Peyer's patch (tissue), 4 donors: Measurements from ENCODE around the gene COL27A1. TPM values are rescaled to one million over a fixed set of nuclear protein-coding genes. Genes with fewer than 3 reads are reported as not detected.
"Not testable (repeated sequence)": the region's sequence is repeated elsewhere in the genome, so short reads cannot be mapped to it uniquely, and the experiment has no call there.

ENCODE experiments used
- DNase-seq, 3 donors: peaks; one replicate each; pipeline ENCODE4 v3.0.0-alpha.2; 2017 to 2019
- H3K27ac ChIP-seq, 4 donors: fragments of 200-600 bp; sonication (generic); one replicate each; pipeline ENCODE4 v1.5.1; 2016 to 2019
- H3K27me3 ChIP-seq, 2 donors: fragments of 200-600 bp; sonication (generic); one replicate each; pipeline ENCODE4 v1.5.1; 2019
- H3K36me3 ChIP-seq, 3 donors: fragments of 200-600 bp; sonication (generic); one replicate each; pipeline ENCODE4 v1.5.1; 2016 to 2019
- H3K4me1 ChIP-seq, 4 donors: fragments of 200-600 bp; sonication (generic); one replicate each; pipeline ENCODE4 v1.5.1; 2016 to 2019
- H3K4me3 ChIP-seq, 4 donors: fragments of 200-600 bp; sonication (generic); 1 replicate in 3 of 4; 2 replicates in 1 of 4; pipeline ENCODE4 v1.5.1; 2016 to 2019; ENCODE audit warnings: mild to moderate bottlenecking in 1 of 4
- H3K9me3 ChIP-seq, 4 donors: fragments of 200-600 bp; sonication (generic); one replicate each; pipeline ENCODE4 v1.5.1; 2016 to 2019; ENCODE audit warnings: mild to moderate bottlenecking in 1 of 4
- POLR2A ChIP-seq, 2 donors: fragments of 450-650 bp; IDR thresholded peaks; one replicate each; pipeline ENCODE4 v1.5.1; 2017; ENCODE audit warnings: antibody characterized with exemption in 2 of 2, mild to moderate bottlenecking in 2 of 2, moderate library complexity in 2 of 2
- total RNA-seq, 4 donors: library from RNA; depleted of rRNA; stranded (reverse); fragments of >200 nt; gene quantifications; one replicate each; pipeline ENCODE4 v1.1.0, GENCODE V29; 2016
- TF ChIP-seq, protein P1 (sequence below), 6 experiments: fragments of 450-650 bp in 4 of 6; fragments of 200-600 bp in 2 of 6; sonication (generic) in 1 of 6; IDR thresholded peaks; one replicate each; pipeline ENCODE4 v1.5.1; 2017 to 2019; ENCODE audit warnings: antibody characterized with exemption in 6 of 6, mild to moderate bottlenecking in 3 of 6, moderate library complexity in 1 of 6

Gene COL27A1
- total RNA-seq, 4 donors from 2014 or later: 5.8 to 23.1 (median 7.2) TPM

DNA sequence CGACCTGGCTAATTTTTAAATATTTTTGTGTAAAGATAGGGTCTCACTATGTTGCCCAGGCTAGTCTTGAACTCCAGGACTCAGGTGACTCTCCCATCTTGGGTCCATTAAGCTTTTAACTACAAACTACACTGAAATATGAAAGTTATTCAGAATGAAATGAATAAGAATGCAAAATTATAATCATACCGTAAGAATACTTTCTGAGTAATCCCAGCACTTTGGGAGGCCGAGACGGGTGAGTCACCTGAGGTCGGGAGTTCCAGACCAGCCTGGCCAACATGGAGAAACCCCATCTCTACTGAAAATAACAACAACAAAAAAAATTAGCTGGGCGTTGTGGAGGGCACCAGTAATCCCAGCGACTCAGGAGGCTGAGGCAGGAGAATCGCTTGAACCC, 166.4 kb downstream of the COL27A1 start:
- Histone ChIP-seq H3K4me3 (no peak overlapping the region), H3K4me1 (no peaks in the 10 kb centered on the region), H3K36me3 (no peaks in the 10 kb centered on the region), H3K27ac (no peak overlapping the region), H3K27me3 (no peaks in the 10 kb centered on the region), H3K9me3 (no peaks in the 10 kb centered on the region)
- no peak for DNase-seq
- TF ChIP-seq, protein P1, sequence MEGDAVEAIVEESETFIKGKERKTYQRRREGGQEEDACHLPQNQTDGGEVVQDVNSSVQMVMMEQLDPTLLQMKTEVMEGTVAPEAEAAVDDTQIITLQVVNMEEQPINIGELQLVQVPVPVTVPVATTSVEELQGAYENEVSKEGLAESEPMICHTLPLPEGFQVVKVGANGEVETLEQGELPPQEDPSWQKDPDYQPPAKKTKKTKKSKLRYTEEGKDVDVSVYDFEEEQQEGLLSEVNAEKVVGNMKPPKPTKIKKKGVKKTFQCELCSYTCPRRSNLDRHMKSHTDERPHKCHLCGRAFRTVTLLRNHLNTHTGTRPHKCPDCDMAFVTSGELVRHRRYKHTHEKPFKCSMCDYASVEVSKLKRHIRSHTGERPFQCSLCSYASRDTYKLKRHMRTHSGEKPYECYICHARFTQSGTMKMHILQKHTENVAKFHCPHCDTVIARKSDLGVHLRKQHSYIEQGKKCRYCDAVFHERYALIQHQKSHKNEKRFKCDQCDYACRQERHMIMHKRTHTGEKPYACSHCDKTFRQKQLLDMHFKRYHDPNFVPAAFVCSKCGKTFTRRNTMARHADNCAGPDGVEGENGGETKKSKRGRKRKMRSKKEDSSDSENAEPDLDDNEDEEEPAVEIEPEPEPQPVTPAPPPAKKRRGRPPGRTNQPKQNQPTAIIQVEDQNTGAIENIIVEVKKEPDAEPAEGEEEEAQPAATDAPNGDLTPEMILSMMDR (IDR thresholded peaks at IDR 0.05): no peak
- no peak for TF ChIP-seq POLR2A (IDR thresholded peaks at IDR 0.05)

DNA sequence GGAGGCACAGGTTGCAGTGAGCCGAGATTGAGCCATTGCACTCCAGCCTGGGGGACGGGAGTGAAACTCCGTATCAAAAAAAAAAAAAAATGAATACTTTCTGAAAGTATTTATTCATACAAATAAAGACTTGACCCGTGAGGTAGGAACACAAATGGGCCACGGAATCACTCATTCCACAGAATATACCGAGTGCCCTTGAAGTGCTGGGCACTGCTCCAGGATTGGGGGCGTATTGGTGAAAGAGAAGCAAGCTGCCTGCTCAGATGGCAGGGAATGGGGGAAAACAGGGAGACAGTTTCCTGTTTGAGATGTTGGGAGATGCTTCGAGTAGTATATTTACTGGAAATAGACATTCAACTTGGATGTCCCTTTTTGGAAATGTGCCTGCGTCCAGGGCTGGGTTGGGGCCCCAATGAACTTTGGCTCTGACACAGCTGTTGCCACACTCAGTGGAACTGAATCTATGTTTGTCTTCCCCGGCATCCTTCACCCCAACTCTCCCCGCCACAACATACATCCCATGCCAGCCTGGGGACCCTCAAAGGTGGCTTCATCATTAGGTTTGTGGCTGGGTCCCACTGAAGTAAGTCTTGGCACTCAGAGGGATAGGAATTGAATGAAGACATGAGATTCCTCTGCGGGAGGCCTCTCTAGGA, 167.0 kb downstream of the COL27A1 start:
- not testable (repeated sequence) for H3K36me3 ChIP-seq, H3K4me1 ChIP-seq, DNase-seq, H3K27me3 ChIP-seq, H3K27ac ChIP-seq, H3K4me3 ChIP-seq, H3K9me3 ChIP-seq

DNA sequence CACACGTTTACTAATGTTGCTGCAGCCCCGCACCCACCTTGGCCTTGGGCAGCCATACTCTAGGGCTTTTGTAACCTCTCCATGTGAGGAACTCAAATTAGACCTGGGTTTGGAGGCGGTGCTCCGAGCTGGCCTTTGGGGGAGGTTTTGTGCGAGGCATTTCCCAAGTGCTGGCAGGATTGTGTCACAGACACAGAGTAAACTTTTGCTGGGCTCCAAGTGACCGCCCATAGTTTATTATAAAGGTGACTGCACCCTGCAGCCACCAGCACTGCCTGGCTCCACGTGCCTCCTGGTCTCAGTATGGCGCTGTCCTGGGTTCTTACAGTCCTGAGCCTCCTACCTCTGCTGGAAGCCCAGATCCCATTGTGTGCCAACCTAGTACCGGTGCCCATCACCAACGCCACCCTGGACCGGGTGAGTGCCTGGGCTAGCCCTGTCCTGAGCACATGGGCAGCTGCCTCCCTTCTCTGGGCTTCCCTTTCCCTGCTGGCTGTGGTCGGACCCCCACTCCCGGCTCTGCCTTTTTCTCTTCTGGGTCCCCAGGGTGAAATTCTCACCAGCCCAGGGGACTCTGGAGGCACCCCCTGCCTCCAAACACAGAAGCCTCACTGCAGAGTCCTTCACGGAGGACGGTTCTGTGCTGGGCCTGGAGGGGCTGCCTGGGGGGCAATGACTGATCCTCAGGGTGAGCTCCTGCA, 167.6 kb downstream of the COL27A1 start, which contains the start of gene ORM1:
Gene ORM1 (plus strand): TSS at position 268 of the 701 bp plus-strand sequence. CDS start 36 bp downstream, at position 304.
- H3K9me3 ChIP-seq, H3K27ac ChIP-seq, H3K4me1 ChIP-seq, H3K27me3 ChIP-seq, DNase-seq, H3K4me3 ChIP-seq, H3K36me3 ChIP-seq: not testable (repeated sequence)

DNA sequence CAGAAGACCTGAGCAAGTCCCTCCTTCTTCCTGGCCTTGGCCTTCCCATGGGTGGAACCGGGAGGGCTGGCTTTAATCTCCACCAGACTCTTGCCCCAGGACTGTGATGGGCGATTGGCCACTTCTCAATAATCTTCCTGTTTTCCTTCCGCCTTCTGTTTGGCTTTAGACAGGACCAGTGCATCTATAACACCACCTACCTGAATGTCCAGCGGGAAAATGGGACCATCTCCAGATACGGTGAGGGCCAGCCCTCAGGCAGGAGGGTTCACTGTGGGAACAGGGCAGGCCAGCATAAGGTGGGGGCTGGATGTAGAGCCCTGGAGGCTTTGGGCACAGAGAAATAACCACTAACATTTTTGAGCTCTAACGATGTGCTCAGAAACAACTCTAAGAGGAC, 168.5 kb downstream of the COL27A1 start:
- DNase-seq, H3K4me3 ChIP-seq, H3K9me3 ChIP-seq, H3K36me3 ChIP-seq, H3K4me1 ChIP-seq, H3K27ac ChIP-seq, H3K27me3 ChIP-seq: not testable (repeated sequence)

DNA sequence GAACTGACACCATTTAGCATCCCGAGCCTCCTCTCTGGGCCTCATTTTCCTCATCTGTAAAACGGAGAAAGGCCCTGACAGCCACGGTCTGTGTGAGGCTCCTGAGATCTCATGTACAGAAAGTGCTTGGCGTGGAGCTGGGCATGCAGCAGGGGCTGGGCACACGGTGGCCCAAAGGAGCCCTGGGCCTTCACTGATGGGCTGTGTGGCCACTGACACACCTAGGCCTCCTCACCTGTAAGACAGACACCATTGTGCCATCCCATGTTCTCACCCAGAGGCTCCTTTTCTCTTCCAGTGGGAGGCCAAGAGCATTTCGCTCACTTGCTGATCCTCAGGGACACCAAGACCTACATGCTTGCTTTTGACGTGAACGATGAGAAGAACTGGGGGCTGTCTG, 169.2 kb downstream of the COL27A1 start:
- Histone ChIP-seq H3K36me3 (no peaks in the 10 kb centered on the region), H3K9me3 (no peaks in the 10 kb centered on the region), H3K4me1 (no peaks in the 10 kb centered on the region), H3K4me3 (peak overlapping the region in 1 of 4 donors; percentile 27), H3K27me3 (no peaks in the 10 kb centered on the region), H3K27ac (no peak overlapping the region)
- TF ChIP-seq, protein P1 (IDR thresholded peaks at IDR 0.05): no peak
- TF ChIP-seq POLR2A (IDR thresholded peaks at IDR 0.05): no peak
- no peak for DNase-seq

DNA sequence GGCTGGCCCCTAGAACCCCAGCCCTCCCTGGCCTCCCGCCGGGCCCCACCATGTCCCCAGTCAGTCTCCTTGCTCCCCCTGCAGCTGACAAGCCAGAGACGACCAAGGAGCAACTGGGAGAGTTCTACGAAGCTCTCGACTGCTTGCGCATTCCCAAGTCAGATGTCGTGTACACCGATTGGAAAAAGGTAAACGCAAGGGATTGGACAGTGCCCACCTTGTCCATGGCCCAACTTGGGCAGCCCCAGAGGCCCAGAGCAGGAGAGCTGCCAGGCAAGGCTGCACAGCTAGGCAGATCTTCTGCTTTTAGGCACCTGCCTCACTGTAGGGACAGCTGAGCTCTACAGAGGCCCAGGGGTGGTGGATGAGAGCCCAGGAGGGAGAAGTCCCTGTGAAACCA, 169.6 kb downstream of the COL27A1 start:
- not testable (repeated sequence) for H3K36me3 ChIP-seq, DNase-seq, H3K9me3 ChIP-seq, H3K27ac ChIP-seq, H3K4me1 ChIP-seq, H3K4me3 ChIP-seq, H3K27me3 ChIP-seq

DNA sequence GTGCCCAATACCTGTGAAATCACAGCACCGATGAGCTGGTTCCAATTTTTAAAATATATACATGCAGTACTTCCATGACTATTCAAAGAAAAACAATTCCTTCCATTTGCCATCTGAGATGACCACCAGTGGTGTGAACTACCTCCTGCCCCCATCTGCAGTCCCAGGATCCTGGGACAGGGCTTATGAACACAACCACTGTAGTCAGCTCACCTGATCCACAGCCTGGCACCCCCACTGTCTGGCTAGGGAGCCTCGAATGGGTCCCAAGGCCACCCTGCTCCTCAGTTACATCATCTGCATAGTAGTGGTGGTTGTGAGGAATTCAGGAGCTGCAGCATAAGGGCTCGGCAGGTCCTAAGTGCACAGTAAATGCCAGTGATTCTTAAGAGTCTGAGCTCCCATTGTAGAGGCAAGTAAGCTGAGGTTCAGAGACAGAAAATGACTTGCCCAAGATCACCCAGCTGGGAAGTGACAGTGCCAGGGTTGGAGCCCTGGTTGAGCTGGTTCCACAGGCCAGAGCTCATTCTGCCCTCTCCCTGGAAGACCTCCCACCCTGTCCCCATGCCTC, 170.4 kb downstream of the COL27A1 start:
- not testable (repeated sequence) for H3K36me3 ChIP-seq, H3K9me3 ChIP-seq, H3K27ac ChIP-seq, H3K4me3 ChIP-seq, DNase-seq, H3K4me1 ChIP-seq, H3K27me3 ChIP-seq

DNA sequence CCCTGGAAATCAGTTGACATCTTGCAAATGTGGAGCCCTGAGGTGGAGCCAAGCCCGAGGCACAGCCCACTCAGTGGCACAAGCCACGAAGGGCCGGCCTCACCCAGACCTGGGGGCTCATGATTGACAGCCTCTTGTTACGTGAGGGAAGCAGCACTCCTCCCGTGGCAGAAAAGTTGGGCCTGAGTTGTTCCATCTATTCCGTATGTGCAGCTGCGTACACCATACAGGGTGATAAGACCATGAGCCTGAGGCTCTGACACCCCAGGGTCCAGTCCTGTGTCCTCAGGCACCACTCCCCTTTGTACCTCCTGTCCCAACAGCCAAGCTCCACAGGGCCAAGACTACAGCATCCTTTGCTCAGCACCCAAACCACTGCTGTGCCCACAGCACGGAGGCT, 172.4 kb downstream of the COL27A1 start:
- H3K36me3 ChIP-seq: no peaks in the 10 kb centered on the region
- no peaks in the 10 kb centered on the region for H3K9me3 ChIP-seq
- H3K27ac ChIP-seq: no peak overlapping the region
- no peaks in the 10 kb centered on the region for H3K4me1 ChIP-seq
- TF ChIP-seq POLR2A (IDR thresholded peaks at IDR 0.05): no peak
- TF ChIP-seq, protein P1 (IDR thresholded peaks at IDR 0.05): no peak
- DNase-seq: no peak
- H3K4me3 ChIP-seq: no peak overlapping the region
- H3K27me3 ChIP-seq: no peaks in the 10 kb centered on the region

DNA sequence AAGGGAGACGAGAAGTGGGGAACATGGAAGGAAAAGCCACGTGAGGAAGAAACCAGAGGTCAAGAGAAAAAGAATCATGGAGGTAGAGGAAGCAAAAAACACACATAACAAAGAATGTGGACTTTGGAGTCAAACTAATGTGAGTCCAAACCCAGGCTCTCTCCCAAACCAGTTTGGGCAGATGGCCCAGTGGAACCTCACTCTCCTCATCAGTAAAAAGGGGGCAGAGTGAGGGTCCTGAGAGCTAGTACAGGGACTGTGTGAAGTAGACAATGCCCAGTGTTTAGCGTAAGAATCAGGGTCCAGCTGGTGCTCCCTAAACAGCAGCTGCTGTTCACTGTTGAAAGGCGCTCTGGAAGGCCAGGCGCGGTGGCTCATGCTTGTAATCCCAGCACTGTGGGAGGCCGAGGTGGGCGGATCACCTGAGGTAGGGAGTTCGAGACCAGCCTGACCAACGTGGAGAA, 173.1 kb downstream of the COL27A1 start:
- not testable (repeated sequence) for H3K9me3 ChIP-seq, H3K27ac ChIP-seq, DNase-seq

DNA sequence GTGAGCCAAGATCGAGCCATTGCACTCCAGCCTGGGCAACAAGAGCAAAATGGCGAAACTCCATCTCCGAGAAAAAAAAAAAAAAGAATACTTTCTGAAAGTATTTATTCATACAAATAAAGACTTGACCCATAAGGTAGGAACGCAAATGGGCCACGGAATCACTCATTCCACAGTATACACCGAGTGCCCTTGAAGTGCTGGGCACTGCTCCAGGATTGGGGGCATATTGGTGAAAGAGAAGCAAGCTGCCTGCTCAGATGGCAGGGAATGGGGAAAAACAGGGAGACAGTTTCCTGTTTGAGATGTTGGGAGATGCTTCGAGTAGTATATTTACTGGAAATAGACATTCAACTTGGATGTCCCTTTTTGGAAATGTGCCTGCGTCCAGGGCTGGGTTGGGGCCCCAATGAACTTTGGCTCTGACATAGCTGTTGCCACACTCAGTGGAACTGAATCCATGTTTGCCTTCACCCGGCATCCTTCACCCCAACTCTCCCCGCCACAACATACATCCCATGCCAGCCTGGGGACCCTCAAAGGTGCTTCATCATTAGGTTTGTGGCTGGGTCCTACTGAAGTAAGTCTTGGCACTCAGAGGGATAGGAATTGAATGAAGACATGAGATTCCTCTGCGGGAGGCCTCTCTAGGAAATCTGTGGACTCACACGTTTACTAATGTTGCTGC, 173.7 kb downstream of the COL27A1 start:
- not testable (repeated sequence) for H3K27ac ChIP-seq, DNase-seq, H3K4me3 ChIP-seq, H3K4me1 ChIP-seq, H3K27me3 ChIP-seq, H3K36me3 ChIP-seq, H3K9me3 ChIP-seq

More for the DNA sequence above, 173.1 kb downstream of the COL27A1 start:
- not testable (repeated sequence) for H3K27me3 ChIP-seq, H3K4me3 ChIP-seq, H3K36me3 ChIP-seq, H3K4me1 ChIP-seq

DNA sequence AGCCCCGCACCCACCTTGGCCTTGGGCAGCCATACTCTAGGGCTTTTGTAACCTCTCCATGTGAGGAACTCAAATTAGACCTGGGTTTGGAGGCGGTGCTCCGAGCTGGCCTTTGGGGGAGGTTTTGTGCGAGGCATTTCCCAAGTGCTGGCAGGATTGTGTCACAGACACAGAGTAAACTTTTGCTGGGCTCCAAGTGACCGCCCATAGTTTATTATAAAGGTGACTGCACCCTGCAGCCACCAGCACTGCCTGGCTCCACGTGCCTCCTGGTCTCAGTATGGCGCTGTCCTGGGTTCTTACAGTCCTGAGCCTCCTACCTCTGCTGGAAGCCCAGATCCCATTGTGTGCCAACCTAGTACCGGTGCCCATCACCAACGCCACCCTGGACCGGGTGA, 174.3 kb downstream of the COL27A1 start, which contains the start of gene ORM2:
Gene ORM2 (plus strand): TSS at position 245 of the 398 bp plus-strand sequence. CDS start 36 bp downstream, at position 281.
- not testable (repeated sequence) for H3K36me3 ChIP-seq, H3K27me3 ChIP-seq, H3K9me3 ChIP-seq, H3K4me3 ChIP-seq, H3K4me1 ChIP-seq, DNase-seq, H3K27ac ChIP-seq
